ENCODE data around the gene SYPL2. TPM values are rescaled to one million over a fixed set of nuclear protein-coding genes. Genes with fewer than 3 reads are reported as not detected.
"Not testable (repeated sequence)": the region's sequence is repeated elsewhere in the genome, so short reads cannot be mapped to it uniquely, and the experiment has no call there.

Gene SYPL2
- total RNA-seq, 1 donor from 2014 or later, result not detected

GRCh38 chr1:109470245-109470644 lies 3.9 kb downstream of the SYPL2 start:
- DNase-seq (ENCODE audit: low read depth in 2 of 2), result no peak

- no peak for DNase-seq (ENCODE audit: low read depth in 2 of 2)
Observed at GRCh38 chr1:109472779-109473178, 6.4 kb downstream of the SYPL2 start.

- not testable (repeated sequence) for DNase-seq (ENCODE audit: low read depth in 2 of 2)
Observed at GRCh38 chr1:109473284-109474057, 7.1 kb downstream of the SYPL2 start.

GRCh38 chr1:109474697-109475096 lies 8.4 kb downstream of the SYPL2 start:
- no peak for DNase-seq (ENCODE audit: low read depth in 2 of 2)

- no peak for DNase-seq (ENCODE audit: low read depth in 2 of 2)
Observed at GRCh38 chr1:109475261-109475660, 8.9 kb downstream of the SYPL2 start.

- no peak for DNase-seq (ENCODE audit: low read depth in 2 of 2)
Observed at GRCh38 chr1:109476825-109477224, 10.5 kb downstream of the SYPL2 start.

GRCh38 chr1:109477821-109478220 lies 11.5 kb downstream of the SYPL2 start:
- DNase-seq (ENCODE audit: low read depth in 2 of 2), result no peak

- no peak for DNase-seq (ENCODE audit: low read depth in 2 of 2)
Observed at GRCh38 chr1:109478806-109479205, 12.5 kb downstream of the SYPL2 start.

- no peak for DNase-seq (ENCODE audit: low read depth in 2 of 2)
Observed at GRCh38 chr1:109479311-109479710, 13.0 kb downstream of the SYPL2 start.

GRCh38 chr1:109479901-109480300 lies 13.6 kb downstream of the SYPL2 start:
- DNase-seq (ENCODE audit: low read depth in 2 of 2), result no peak

- no peak for DNase-seq (ENCODE audit: low read depth in 2 of 2)
Observed at GRCh38 chr1:109481646-109482045, 15.3 kb downstream of the SYPL2 start.

- DNase-seq (ENCODE audit: low read depth in 2 of 2), result no peak
Observed at GRCh38 chr1:109482242-109482641, 15.9 kb downstream of the SYPL2 start.

- no peak for DNase-seq (ENCODE audit: low read depth in 2 of 2)
Observed at GRCh38 chr1:109482791-109483671, 16.7 kb downstream of the SYPL2 start.

GRCh38 chr1:109483672-109484518 lies 17.5 kb downstream of the SYPL2 start, which contains the start of gene ATXN7L2:
Gene ATXN7L2, plus strand, starts transcription at chr1:109483905. Its CDS starts 49 bp downstream, at chr1:109483954.
- peak; percentile 82 to 89 for DNase-seq (ENCODE audit: low read depth in 2 of 2)

GRCh38 chr1:109484519-109484975 lies 18.2 kb downstream of the SYPL2 start:
- no peak for DNase-seq (ENCODE audit: low read depth in 2 of 2)

GRCh38 chr1:109485001-109485400 lies 18.7 kb downstream of the SYPL2 start:
- no peak for DNase-seq (ENCODE audit: low read depth in 2 of 2)

- DNase-seq (ENCODE audit: low read depth in 2 of 2), result no peak
Observed at GRCh38 chr1:109487261-109487660, 20.9 kb downstream of the SYPL2 start.

- DNase-seq (ENCODE audit: low read depth in 2 of 2), result no peak
Observed at GRCh38 chr1:109488201-109488600, 21.9 kb downstream of the SYPL2 start.

- no peak for DNase-seq (ENCODE audit: low read depth in 2 of 2)
Observed at GRCh38 chr1:109488696-109489095, 22.4 kb downstream of the SYPL2 start.

- peak; percentile 27 to 64 for DNase-seq (ENCODE audit: low read depth in 2 of 2)
Observed at GRCh38 chr1:109490029-109490933, 23.9 kb downstream of the SYPL2 start.
